HEK293 (cell line): ENCODE results near the gene DNMBP.

Experiments
- CTCF ChIP-seq: fragments of 450-650 bp; formaldehyde crosslinking; IDR thresholded peaks from 2 replicates; pipeline ENCODE4 v1.5.1; 2016; ENCODE audit warnings: missing biosample characterization, missing genetic modification characterization
- HIC1 ChIP-seq: fragments of 450-650 bp; formaldehyde crosslinking; IDR thresholded peaks from 2 replicates; pipeline ENCODE4 v1.5.1; 2016; ENCODE audit warnings: missing biosample characterization, missing genetic modification characterization
- SP2 ChIP-seq: fragments of 450-650 bp; formaldehyde crosslinking; IDR thresholded peaks from 2 replicates; pipeline ENCODE4 v1.5.1; 2016; ENCODE audit warnings: missing biosample characterization, missing genetic modification characterization
- ZBTB11 ChIP-seq: fragments of 450-650 bp; formaldehyde crosslinking; conservative IDR thresholded peaks from 2 replicates; pipeline ENCODE4 v1.5.1; 2016; ENCODE audit warnings: low read depth, missing biosample characterization, missing genetic modification characterization
- ZNF121 ChIP-seq: fragments of 450-650 bp; formaldehyde crosslinking; IDR thresholded peaks from 2 replicates; pipeline ENCODE4 v1.5.1; 2016; ENCODE audit warnings: missing biosample characterization, missing genetic modification characterization
- ZNF146 ChIP-seq: fragments of 450-650 bp; formaldehyde crosslinking; IDR thresholded peaks from 2 replicates; pipeline ENCODE4 v1.5.1; 2016; ENCODE audit warnings: missing biosample characterization, missing genetic modification characterization
- ZNF423 ChIP-seq: fragments of 450-650 bp; formaldehyde crosslinking; IDR thresholded peaks from 2 replicates; pipeline ENCODE4 v1.5.1; 2016; ENCODE audit warnings: missing biosample characterization, missing genetic modification characterization
- ZNF580 ChIP-seq: fragments of 450-650 bp; formaldehyde crosslinking; IDR thresholded peaks from 2 replicates; pipeline ENCODE4 v1.5.1; 2016; ENCODE audit warnings: missing biosample characterization, missing genetic modification characterization
- ZNF629 ChIP-seq: fragments of 450-650 bp; formaldehyde crosslinking; IDR thresholded peaks from 2 replicates; pipeline ENCODE4 v1.5.1; 2017; ENCODE audit warnings: missing biosample characterization, missing genetic modification characterization
- ZNF830 ChIP-seq: fragments of 450-650 bp; IDR thresholded peaks from 2 replicates; pipeline ENCODE4 v1.5.0; 2018; ENCODE audit warnings: missing biosample characterization, missing genetic modification characterization, low read depth, mild to moderate bottlenecking, moderate library complexity
- ZNF843 ChIP-seq: fragments of 450-650 bp; formaldehyde crosslinking; IDR thresholded peaks from 2 replicates; pipeline ENCODE4 v1.5.1; 2016; ENCODE audit warnings: missing biosample characterization, missing genetic modification characterization

- TF ChIP-seq CTCF (tag by site-specific recombination) (no peak), ZNF843 (no peak), ZNF146 (tag by site-specific recombination) (no peak), HIC1 (tag by site-specific recombination) (no peak), ZNF121 (tag by site-specific recombination) (no peak), ZNF580 (no peak), ZNF629 (tag by site-specific recombination) (no peak), SP2 (tag by site-specific recombination) (no peak), ZBTB11 (tag by site-specific recombination) (no peak), ZNF830 (tag by site-specific recombination) (no peak), ZNF423 (no peak)
Measured at GRCh38 chr10:99958806-99959205, 50.9 kb downstream of the DNMBP start.
